ENCODE measurements around the gene SOBP.
A peak's percentile ranks its signal among the peaks of the same experiment; 100 is the strongest.

Gene SOBP

DNA sequence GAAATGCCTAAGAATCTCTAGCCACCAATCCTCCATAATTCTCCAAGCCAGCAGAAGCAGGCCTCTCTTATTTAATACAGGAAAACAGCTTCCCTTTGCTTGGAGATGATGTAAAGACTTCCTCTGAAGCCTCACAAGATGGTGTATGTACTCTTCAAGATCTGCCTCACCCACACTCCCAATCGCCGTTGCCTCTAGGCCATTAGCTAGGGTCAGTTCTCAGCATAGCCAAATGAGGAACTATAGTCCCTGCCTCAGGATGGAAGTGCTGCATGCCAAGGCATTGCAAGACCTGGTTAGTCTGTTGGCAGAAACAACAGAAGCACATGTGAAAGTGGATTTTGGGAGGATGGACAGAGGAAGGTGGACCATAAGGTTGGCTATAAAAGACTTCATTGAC lies 195.1 kb downstream of the SOBP start:
- DNase-seq (ENCODE audit: low read depth in 2 of 2) = no peak

GRCh38 chr6:107689190-107689589 lies 199.3 kb downstream of the SOBP start:
- DNase-seq (ENCODE audit: low read depth in 2 of 2) = no peak

GRCh38 chr6:107689951-107690642 lies 200.2 kb downstream of the SOBP start:
- no peak for DNase-seq (ENCODE audit: low read depth in 2 of 2)

- peak; percentile 88 to 90 for DNase-seq (ENCODE audit: low read depth in 2 of 2)
These were observed 200.7 kb downstream of the SOBP start for GRCh38 chr6:107690643-107691061.

DNA sequence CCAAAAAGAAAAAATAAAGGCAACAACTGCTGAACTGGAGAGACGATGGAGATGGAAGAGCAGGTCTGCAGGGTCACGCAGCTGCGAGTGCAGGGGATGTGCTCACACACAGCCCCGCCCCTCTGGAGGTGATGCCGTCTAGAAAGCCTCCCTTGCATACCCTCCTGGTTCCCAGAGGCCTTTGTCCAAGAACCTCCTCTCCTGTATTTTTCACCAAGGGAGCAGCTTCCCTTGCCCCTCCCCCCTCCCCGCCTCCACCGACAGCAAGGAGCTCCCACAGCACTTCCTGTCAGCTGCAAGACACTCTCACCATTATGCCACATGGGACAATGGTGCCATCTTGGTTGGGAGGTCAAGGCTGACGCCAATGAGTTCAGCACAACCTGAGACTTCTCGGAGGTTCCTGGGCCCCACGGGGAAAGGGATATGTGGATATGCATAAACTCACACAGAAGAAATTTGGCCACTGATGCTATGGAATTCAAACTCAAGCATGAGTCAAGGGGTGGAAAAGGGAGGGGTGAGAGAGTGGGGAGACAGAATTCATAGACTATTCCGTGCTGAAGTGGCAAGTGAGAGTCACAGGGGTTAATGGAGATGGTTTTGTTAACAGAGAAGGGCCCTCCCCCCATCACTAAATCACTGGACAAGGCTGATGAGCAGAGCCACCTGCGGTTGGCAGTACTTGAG lies 201.3 kb downstream of the SOBP start:
- DNase-seq (ENCODE audit: low read depth in 2 of 2) = peak; percentile 88

DNA sequence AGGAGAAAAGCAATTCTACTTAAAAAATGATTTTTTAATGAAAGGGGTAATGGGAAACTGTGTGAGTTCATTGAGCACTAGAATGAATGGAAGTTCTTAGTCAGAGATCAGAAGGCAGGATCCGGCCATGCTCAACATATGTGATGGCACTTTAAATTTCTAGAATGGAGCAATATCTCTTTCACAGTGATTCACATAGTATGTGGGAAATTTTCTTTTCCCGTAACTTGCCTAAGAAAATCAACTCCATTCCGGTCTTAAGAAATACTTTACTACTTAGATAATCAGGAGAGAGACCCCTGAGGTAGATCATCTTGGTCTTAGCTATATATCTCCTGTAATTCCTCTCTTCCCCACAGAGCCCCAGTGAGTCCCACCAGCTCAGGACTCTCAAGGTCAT lies 202.4 kb downstream of the SOBP start:
- DNase-seq (ENCODE audit: low read depth in 2 of 2) = peak; percentile 62 to 70

GRCh38 chr6:107695061-107695720 lies 205.3 kb downstream of the SOBP start:
- DNase-seq (ENCODE audit: low read depth in 2 of 2) = no peak

GRCh38 chr6:107697682-107698081 lies 207.8 kb downstream of the SOBP start:
- no peak for DNase-seq (ENCODE audit: low read depth in 2 of 2)

DNA sequence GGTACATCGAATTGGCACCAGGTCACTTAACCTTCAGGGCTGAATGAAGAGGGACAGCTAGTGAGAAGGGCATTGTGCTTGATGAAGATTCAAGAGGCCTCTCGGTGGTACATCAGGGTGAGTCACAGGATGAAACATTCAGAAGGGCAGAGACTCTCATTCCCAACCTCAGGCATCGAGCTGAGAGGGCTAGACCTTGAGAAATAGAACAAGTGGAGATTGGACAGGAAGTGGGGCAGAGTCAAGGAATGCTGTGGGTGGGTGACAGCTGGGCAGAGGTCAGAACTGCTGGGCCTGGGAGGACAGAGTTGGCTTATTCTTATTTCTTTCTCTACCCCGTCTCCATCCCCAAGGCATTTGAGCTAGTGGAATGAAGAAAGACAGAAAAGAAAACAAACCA lies 208.2 kb downstream of the SOBP start:
- DNase-seq (ENCODE audit: low read depth in 2 of 2) = no peak

GRCh38 chr6:107699254-107699653 lies 209.3 kb downstream of the SOBP start:
- DNase-seq (ENCODE audit: low read depth in 2 of 2) = no peak

- DNase-seq (ENCODE audit: low read depth in 2 of 2) = no peak
These were observed 209.9 kb downstream of the SOBP start for GRCh38 chr6:107699697-107700325.

DNA sequence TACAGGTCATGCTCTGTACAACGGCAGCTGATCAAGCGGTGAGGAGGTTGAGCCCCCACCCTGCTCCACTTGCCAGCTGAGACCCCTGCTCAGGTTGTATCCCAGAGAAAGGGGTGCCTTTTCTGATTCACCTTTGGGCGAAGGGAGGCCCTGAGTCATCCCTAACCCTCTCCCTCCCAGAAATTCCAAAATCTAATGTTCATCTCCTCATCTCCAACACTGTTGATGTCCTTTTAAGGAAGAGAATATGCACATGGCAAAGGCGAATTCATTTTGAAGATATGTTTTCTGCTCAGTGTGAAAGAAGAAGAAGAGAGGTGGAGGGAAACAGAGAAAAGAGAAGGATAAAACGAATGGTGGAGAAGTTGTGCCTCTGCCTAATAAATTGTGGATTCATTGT lies 213.7 kb downstream of the SOBP start:
- DNase-seq (ENCODE audit: low read depth in 2 of 2) = no peak

DNA sequence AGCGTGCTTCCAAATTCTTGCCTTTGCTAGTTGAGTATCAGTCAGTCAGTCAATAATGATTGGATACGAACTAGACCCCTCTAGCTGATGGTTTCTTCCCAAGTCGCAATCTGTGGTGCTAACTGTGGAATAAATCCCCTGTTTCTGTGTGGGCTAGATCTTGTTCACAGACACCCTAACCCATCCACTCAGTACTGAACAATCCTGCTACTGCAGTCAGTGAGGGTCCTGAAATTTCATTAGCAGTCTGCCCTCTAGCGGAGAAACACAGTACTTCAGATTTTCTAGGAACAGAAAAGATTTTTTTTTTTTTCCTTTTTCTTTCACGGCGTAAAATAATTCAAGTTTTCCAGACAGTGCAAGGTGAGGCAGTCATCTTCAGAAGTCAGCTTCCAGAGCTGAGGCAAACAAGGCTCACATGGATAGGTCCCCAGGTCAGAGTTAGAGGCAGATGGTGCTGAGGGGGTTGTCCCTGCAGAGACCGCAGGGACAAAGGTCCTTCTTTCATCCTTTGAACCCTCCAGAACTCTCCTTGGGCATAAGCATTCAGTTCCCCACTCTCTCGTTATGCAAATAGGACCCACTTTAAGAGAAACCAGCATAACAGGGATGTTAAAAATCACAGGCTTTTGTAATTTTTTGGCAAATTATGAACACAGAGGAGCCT lies 214.6 kb downstream of the SOBP start:
- no peak for DNase-seq (ENCODE audit: low read depth in 2 of 2)

GRCh38 chr6:107706516-107707115 lies 216.7 kb downstream of the SOBP start:
- no peak for DNase-seq (ENCODE audit: low read depth in 2 of 2)

- no peak for DNase-seq (ENCODE audit: low read depth in 2 of 2)
These were observed 217.7 kb downstream of the SOBP start for GRCh38 chr6:107707346-107708275.

GRCh38 chr6:107708435-107708834 lies 218.5 kb downstream of the SOBP start:
- no peak for DNase-seq (ENCODE audit: low read depth in 2 of 2)

DNA sequence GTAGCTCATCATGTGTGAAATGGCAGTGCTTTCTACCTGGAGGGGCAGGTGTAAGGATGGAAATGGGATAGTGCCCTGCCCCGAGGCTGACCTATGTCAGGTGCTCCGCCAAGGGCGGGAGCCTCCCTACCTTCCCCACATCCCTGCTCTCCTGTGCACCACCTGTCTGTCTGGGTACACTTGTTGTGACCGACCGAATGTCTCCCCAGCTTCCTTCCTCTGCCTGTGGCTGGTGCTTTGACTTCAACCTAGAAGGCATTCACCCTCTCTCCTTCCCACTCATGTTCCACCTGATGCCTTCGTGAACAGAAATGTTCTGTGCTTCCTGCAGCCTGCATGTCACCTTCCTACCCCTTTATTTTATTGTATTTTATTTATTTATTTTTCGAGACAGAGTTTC lies 219.4 kb downstream of the SOBP start:
- no peak for DNase-seq (ENCODE audit: low read depth in 2 of 2)

Measured in fibroblast of skin of left biceps (primary cell).